Neural cell (in vitro differentiated cells): Measurements from ENCODE around the gene ZNF493.

Experiments
- EP300 ChIP-seq: fragments of 450-650 bp; conservative IDR thresholded peaks from 2 replicates; pipeline ENCODE4 v1.6.1; 2014; ENCODE audit warnings: antibody characterized with exemption, mild to moderate bottlenecking, moderate library complexity; ENCODE audit not compliant: poor library complexity, severe bottlenecking
- EZH2 ChIP-seq: fragments of 200-600, 300-800 bp; shearing (Covaris generic), sonication (generic); IDR thresholded peaks from 2 replicates; pipeline ENCODE4 v1.6.1; 2014; ENCODE audit warnings: antibody characterized with exemption, low read length, borderline replicate concordance, mild to moderate bottlenecking; ENCODE audit not compliant: insufficient read depth, poor library complexity, severe bottlenecking
- POLR2AphosphoS5 ChIP-seq: IDR thresholded peaks from 2 replicates; pipeline ENCODE4 v1.6.1; 2012
- SMC3 ChIP-seq: fragments of 450-650 bp; conservative IDR thresholded peaks from 2 replicates; pipeline ENCODE4 v1.6.1; 2014; ENCODE audit warnings: antibody characterized with exemption, mild to moderate bottlenecking, moderate library complexity; ENCODE audit not compliant: poor library complexity
- TAF1 ChIP-seq: IDR thresholded peaks from 2 replicates; pipeline ENCODE4 v1.6.1; 2012; ENCODE audit warnings: low read depth
- TF ChIP-seq, protein P1 (sequence below): fragments of 450-650 bp; IDR thresholded peaks from 2 replicates; pipeline ENCODE4 v1.5.1; 2014; ENCODE audit warnings: antibody characterized with exemption, mild to moderate bottlenecking, moderate library complexity; ENCODE audit not compliant: poor library complexity, severe bottlenecking

DNA sequence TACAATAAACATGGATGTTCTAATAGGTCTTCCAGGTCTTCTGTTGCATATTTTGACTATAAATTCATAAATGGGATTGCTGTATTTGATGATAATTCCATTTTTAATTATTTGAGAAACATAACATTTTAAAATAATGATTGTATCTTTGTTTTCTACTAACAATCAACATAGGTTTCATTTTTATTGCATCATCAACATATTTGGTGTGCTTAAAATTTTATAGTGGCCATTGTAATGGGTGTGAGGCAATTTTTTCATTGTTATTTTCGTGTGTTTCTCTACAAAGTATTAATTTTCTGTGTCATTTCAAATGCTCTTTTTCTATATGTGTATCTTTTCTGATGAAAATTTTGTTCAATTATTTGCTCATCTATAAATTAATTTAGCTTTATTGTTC, 13.2 kb downstream of the ZNF493 start:
- TF ChIP-seq EZH2 (no peak), POLR2AphosphoS5 (no peak), EP300 (no peak), SMC3 (no peak), TAF1 (no peak)
- TF ChIP-seq, protein P1, sequence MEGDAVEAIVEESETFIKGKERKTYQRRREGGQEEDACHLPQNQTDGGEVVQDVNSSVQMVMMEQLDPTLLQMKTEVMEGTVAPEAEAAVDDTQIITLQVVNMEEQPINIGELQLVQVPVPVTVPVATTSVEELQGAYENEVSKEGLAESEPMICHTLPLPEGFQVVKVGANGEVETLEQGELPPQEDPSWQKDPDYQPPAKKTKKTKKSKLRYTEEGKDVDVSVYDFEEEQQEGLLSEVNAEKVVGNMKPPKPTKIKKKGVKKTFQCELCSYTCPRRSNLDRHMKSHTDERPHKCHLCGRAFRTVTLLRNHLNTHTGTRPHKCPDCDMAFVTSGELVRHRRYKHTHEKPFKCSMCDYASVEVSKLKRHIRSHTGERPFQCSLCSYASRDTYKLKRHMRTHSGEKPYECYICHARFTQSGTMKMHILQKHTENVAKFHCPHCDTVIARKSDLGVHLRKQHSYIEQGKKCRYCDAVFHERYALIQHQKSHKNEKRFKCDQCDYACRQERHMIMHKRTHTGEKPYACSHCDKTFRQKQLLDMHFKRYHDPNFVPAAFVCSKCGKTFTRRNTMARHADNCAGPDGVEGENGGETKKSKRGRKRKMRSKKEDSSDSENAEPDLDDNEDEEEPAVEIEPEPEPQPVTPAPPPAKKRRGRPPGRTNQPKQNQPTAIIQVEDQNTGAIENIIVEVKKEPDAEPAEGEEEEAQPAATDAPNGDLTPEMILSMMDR = no peak
